ENCODE data around the gene ATG4D.
A peak's percentile ranks its signal among the peaks of the same experiment; 100 is the strongest.

DNA sequence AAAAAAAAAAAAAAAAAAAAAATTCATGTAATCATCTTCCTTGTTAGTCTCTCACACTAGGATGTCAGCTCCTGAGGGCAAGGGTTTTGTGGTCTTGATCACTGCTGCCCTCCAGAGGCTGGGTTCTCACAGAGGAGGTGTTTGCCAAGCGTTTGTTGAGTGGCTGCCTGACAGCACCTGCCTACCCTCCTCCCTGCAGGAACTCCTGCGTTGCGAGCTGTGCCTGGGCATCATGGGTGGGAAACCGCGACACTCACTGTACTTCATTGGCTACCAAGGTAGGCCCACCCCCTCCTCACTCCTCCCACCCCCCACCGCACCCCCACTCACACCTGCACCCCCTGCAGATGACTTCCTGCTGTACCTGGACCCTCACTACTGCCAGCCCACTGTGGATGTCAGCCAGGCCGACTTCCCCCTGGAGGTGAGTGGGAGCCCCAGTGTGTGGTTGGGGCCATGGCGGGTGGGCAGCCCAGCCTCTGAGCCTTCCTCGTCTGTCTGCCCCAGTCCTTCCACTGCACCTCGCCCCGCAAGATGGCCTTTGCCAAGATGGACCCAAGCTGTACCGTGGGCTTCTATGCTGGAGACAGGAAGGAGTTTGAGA, 8.1 kb downstream of the ATG4D start:
- TF ChIP-seq TAF1 (IDR thresholded peaks at IDR 0.05; ENCODE audit: borderline replicate concordance, low read depth, low read length) (no peak), KDM1A (IDR thresholded peaks at IDR 0.05; ENCODE audit: borderline replicate concordance) (no peak), MYC (IDR thresholded peaks at IDR 0.05; ENCODE audit: insufficient read depth, insufficient read length, insufficient replicate concordance, low read length, severe bottlenecking) (no peak), CHD2 (IDR thresholded peaks at IDR 0.05; ENCODE audit: borderline replicate concordance, low read depth, low read length) (no peak), TARDBP (IDR thresholded peaks at IDR 0.05; ENCODE audit: borderline replicate concordance) (no peak), POLR2AphosphoS5 (IDR thresholded peaks at IDR 0.05; ENCODE audit: low read length) (no peak), SRF (IDR thresholded peaks at IDR 0.05; ENCODE audit: low read depth in 2 of 2, low read length in 2 of 2) (no peak), HDAC6 (IDR thresholded peaks at IDR 0.05; ENCODE audit: unreplicated experiment) (no peak)
- TF ChIP-seq, protein P1, sequence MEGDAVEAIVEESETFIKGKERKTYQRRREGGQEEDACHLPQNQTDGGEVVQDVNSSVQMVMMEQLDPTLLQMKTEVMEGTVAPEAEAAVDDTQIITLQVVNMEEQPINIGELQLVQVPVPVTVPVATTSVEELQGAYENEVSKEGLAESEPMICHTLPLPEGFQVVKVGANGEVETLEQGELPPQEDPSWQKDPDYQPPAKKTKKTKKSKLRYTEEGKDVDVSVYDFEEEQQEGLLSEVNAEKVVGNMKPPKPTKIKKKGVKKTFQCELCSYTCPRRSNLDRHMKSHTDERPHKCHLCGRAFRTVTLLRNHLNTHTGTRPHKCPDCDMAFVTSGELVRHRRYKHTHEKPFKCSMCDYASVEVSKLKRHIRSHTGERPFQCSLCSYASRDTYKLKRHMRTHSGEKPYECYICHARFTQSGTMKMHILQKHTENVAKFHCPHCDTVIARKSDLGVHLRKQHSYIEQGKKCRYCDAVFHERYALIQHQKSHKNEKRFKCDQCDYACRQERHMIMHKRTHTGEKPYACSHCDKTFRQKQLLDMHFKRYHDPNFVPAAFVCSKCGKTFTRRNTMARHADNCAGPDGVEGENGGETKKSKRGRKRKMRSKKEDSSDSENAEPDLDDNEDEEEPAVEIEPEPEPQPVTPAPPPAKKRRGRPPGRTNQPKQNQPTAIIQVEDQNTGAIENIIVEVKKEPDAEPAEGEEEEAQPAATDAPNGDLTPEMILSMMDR (IDR thresholded peaks at IDR 0.05 in 2 of 3, conservative IDR thresholded peaks at IDR 0.05 in 1 of 3; ENCODE audit: control insufficient read depth in 2 of 3, extremely low read depth in 1 of 3, insufficient read depth in 1 of 3, low read depth in 3 of 3, low read length in 3 of 3) = 0 out of 6 replicates have a peak, but pooled peaks of 2 of the 3 experiments have one; percentile 5 to 8

All from GM12878 (cell line).